Tibial nerve (tissue), 4 donors: ENCODE measurements around the gene EEPD1. TPM values are rescaled to one million over a fixed set of nuclear protein-coding genes. Genes with fewer than 3 reads are reported as not detected.

Source experiments
- DNase-seq, 2 donors: peaks; one replicate each; pipeline ENCODE4 v3.0.0-alpha.2; 2019; ENCODE audit warnings: low spot score in 2 of 2
- H3K27ac ChIP-seq, 4 donors: fragments of 200-600 bp; sonication (generic) in 3 of 4; one replicate each; pipeline ENCODE4 v1.5.1; 2017 to 2019; ENCODE audit warnings: mild to moderate bottlenecking in 1 of 4
- H3K27me3 ChIP-seq, 2 donors: fragments of 200-600 bp; sonication (generic) in 1 of 2; one replicate each; pipeline versions ENCODE4 v1.5.1 to v1.6.0; 2017 to 2019
- H3K36me3 ChIP-seq, 3 donors: fragments of 200-600 bp; sonication (generic); one replicate each; pipeline ENCODE4 v1.5.1; 2018 to 2019
- H3K4me1 ChIP-seq, 4 donors: fragments of 200-600 bp; sonication (generic) in 3 of 4; one replicate each; pipeline ENCODE4 v1.5.1; 2017 to 2019
- H3K4me3 ChIP-seq, 4 donors: fragments of 200-600 bp; sonication (generic) in 3 of 4; one replicate each; pipeline ENCODE4 v1.5.1; 2017 to 2019; ENCODE audit warnings: mild to moderate bottlenecking in 1 of 4, moderate library complexity in 1 of 4
- H3K9me3 ChIP-seq, 4 donors: fragments of 200-600 bp; sonication (generic) in 3 of 4; one replicate each; pipeline ENCODE4 v1.5.1; 2017 to 2019
- CTCF ChIP-seq, 5 experiments: fragments of 200-600 bp in 3 of 5; fragments of 450-650 bp in 2 of 5; sonication (generic) in 3 of 5; IDR thresholded peaks; one replicate each; pipeline ENCODE4 v1.5.1; 2016 to 2019; ENCODE audit warnings: antibody characterized with exemption in 5 of 5, mild to moderate bottlenecking in 3 of 5, moderate library complexity in 2 of 5
- EP300 ChIP-seq, 2 donors: sonication (generic); formaldehyde crosslinking; IDR thresholded peaks; one replicate each; pipeline ENCODE4 v1.6.1; 2017; ENCODE audit warnings: antibody characterized with exemption in 2 of 2, mild to moderate bottlenecking in 1 of 2
- POLR2A ChIP-seq, 2 donors: fragments of 450-650 bp; IDR thresholded peaks; one replicate each; pipeline ENCODE4 v1.6.1; 2017; ENCODE audit warnings: antibody characterized with exemption in 2 of 2, mild to moderate bottlenecking in 2 of 2, moderate library complexity in 2 of 2
- WGBS, 2 donors: methylation state at CpG; one replicate each; pipeline ENCODE4 v1.1.5; 2018; 5-methylcytosine and 5-hydroxymethylcytosine counted together
- total RNA-seq, 4 donors: library from RNA; depleted of rRNA; stranded (reverse); fragments of >200 nt; gene quantifications; one replicate each; pipeline ENCODE4 v1.1.0, GENCODE V29; 2016

Gene EEPD1
- total RNA-seq, 4 donors from 2014 or later = 9.0 to 18.0 (median 16.5) TPM

GRCh38 chr7:36191292-36191920 is 38.4 kb downstream of the EEPD1 start:
- Histone ChIP-seq H3K4me1 (peaks cover 0 to 8% (median 0%) of the 10 kb centered on the region in 4 donors), H3K27ac (no peak overlapping the region), H3K4me3 (no peak overlapping the region)

GRCh38 chr7:36192053-36192824 is 39.2 kb downstream of the EEPD1 start:
- peak in 1 of 2 donors; percentile 24 for DNase-seq
- Histone ChIP-seq H3K27me3 (no peaks in the 10 kb centered on the region), H3K4me1 (peaks cover 0 to 1% (median 0%) of the 10 kb centered on the region in 4 donors), H3K27ac (no peak overlapping the region), H3K36me3 (no peaks in the 10 kb centered on the region), H3K4me3 (no peak overlapping the region), H3K9me3 (no peaks in the 10 kb centered on the region)
- TF ChIP-seq CTCF (IDR thresholded peaks at IDR 0.05) = no peak
- TF ChIP-seq POLR2A (IDR thresholded peaks at IDR 0.05) = no peak
- peak; percentile 85 to 87 for TF ChIP-seq EP300 (IDR thresholded peaks at IDR 0.05)
- WGBS, 2 donors = 77% methylated on average over 11 of the region's 11 CpGs

More at GRCh38 chr7:36191292-36191920, 38.4 kb downstream of the EEPD1 start:
- WGBS, 2 donors = 82 to 88% methylated on average over 7 of the region's 7 CpGs
- Histone ChIP-seq H3K27me3 (no peaks in the 10 kb centered on the region), H3K36me3 (no peaks in the 10 kb centered on the region), H3K9me3 (no peaks in the 10 kb centered on the region)
- DNase-seq = no peak
- TF ChIP-seq CTCF (IDR thresholded peaks at IDR 0.05) (no peak), POLR2A (IDR thresholded peaks at IDR 0.05) (no peak), EP300 (IDR thresholded peaks at IDR 0.05) (no peak)

- TF ChIP-seq POLR2A (IDR thresholded peaks at IDR 0.05) = no peak
- TF ChIP-seq EP300 (IDR thresholded peaks at IDR 0.05) = no peak
- TF ChIP-seq CTCF (IDR thresholded peaks at IDR 0.05) = no peak
- no peaks in the 10 kb centered on the region for H3K9me3 ChIP-seq
- 94 to 96% methylated on average over 7 of the region's 7 CpGs for WGBS, 2 donors
- H3K4me3 ChIP-seq = no peak overlapping the region
- no peaks in the 10 kb centered on the region for H3K4me1 ChIP-seq
- H3K27ac ChIP-seq = no peak overlapping the region
- DNase-seq = no peak
- H3K36me3 ChIP-seq = no peaks in the 10 kb centered on the region
- no peaks in the 10 kb centered on the region for H3K27me3 ChIP-seq
Measured at GRCh38 chr7:36192877-36193276, 39.8 kb downstream of the EEPD1 start.

GRCh38 chr7:36198854-36199266 is 45.8 kb downstream of the EEPD1 start:
- Histone ChIP-seq H3K4me3 (no peak overlapping the region), H3K27ac (no peak overlapping the region), H3K27me3 (no peaks in the 10 kb centered on the region), H3K9me3 (no peaks in the 10 kb centered on the region), H3K36me3 (no peaks in the 10 kb centered on the region), H3K4me1 (peaks cover 0 to 5% (median 0%) of the 10 kb centered on the region in 4 donors)
- TF ChIP-seq POLR2A (IDR thresholded peaks at IDR 0.05) (no peak), CTCF (IDR thresholded peaks at IDR 0.05) (no peak), EP300 (IDR thresholded peaks at IDR 0.05) (no peak)
- DNase-seq = no peak
- 78 to 89% methylated on average over 4 of the region's 4 CpGs for WGBS, 2 donors

GRCh38 chr7:36199329-36199728 is 46.3 kb downstream of the EEPD1 start:
- H3K27me3 ChIP-seq = no peaks in the 10 kb centered on the region
- H3K36me3 ChIP-seq = no peaks in the 10 kb centered on the region
- no peak overlapping the region for H3K4me3 ChIP-seq
- no peak overlapping the region for H3K27ac ChIP-seq
- peaks cover 0 to 5% (median 0%) of the 10 kb centered on the region in 4 donors for H3K4me1 ChIP-seq
- 67 to 90% methylated on average over 1 of the region's 1 CpG for WGBS, 2 donors
- TF ChIP-seq POLR2A (IDR thresholded peaks at IDR 0.05) (no peak), EP300 (IDR thresholded peaks at IDR 0.05) (no peak), CTCF (IDR thresholded peaks at IDR 0.05) (no peak)
- no peaks in the 10 kb centered on the region for H3K9me3 ChIP-seq
- DNase-seq = no peak
